Neural cell (in vitro differentiated cells): ENCODE results near the gene ENTPD8. TPM values are rescaled to one million over a fixed set of nuclear protein-coding genes. Genes with fewer than 3 reads are reported as not detected.

Experiments used
- H2AFZ ChIP-seq: fragments of 200-600, 300-800 bp; sonication (generic), shearing (Covaris generic); 2 replicates; pipeline ENCODE4 v1.6.0; 2014; ENCODE audit warnings: low read depth, mild to moderate bottlenecking, antibody characterized with exemption, low read length, moderate library complexity
- H3F3A ChIP-seq: fragments of 200-600 bp; shearing (Covaris generic); 2 replicates; pipeline ENCODE4 v1.6.1; 2016; ENCODE audit warnings: mild to moderate bottlenecking, moderate library complexity, mixed read lengths, antibody characterized with exemption, low read length; ENCODE audit not compliant: insufficient read depth, poor library complexity, severe bottlenecking
- H3K27ac ChIP-seq: fragments of 200-600, 300-800 bp; sonication (generic), shearing (Covaris generic); 2 replicates; pipeline ENCODE4 v1.5.1; 2014; ENCODE audit warnings: mild to moderate bottlenecking, low read length, moderate library complexity
- H3K27me3 ChIP-seq: fragments of 300-800, 200-600 bp; sonication (generic), shearing (Covaris generic); 2 replicates; pipeline ENCODE4 v1.6.0; 2014; ENCODE audit warnings: mild to moderate bottlenecking, low read depth, low read length, moderate library complexity; ENCODE audit not compliant: insufficient read depth
- H3K36me3 ChIP-seq: fragments of 300-800, 200-600 bp; sonication (generic), shearing (Covaris generic); 2 replicates; pipeline ENCODE4 v1.5.1; 2014; ENCODE audit warnings: mild to moderate bottlenecking, antibody characterized with exemption, low read length, moderate library complexity; ENCODE audit not compliant: insufficient read depth
- H3K4me2 ChIP-seq: fragments of 300-800, 200-600 bp; sonication (generic), shearing (Covaris generic); 2 replicates; pipeline ENCODE4 v1.6.0; 2014; ENCODE audit warnings: mild to moderate bottlenecking, low read length
- H3K4me3 ChIP-seq: fragments of 300-800, 200-600 bp; sonication (generic), shearing (Covaris generic); 2 replicates; pipeline ENCODE4 v1.5.1; 2014; ENCODE audit warnings: mild to moderate bottlenecking, low read length, moderate library complexity
- H3K79me2 ChIP-seq: fragments of 200-600 bp; shearing (Covaris generic); replicated peaks from 2 replicates; pipeline ENCODE4 v1.6.0; 2014; ENCODE audit warnings: mild to moderate bottlenecking, low read length, moderate library complexity; ENCODE audit not compliant: insufficient read depth
- H3K9ac ChIP-seq: fragments of 300-800, 200-600 bp; sonication (generic), shearing (Covaris generic); 2 replicates; pipeline ENCODE4 v1.6.1; 2016; ENCODE audit warnings: mild to moderate bottlenecking, low read length, mixed read lengths
- H3K9me2 ChIP-seq: fragments of 200-600 bp; shearing (Covaris generic); 2 replicates; pipeline ENCODE4 v1.6.1; 2016; ENCODE audit warnings: mild to moderate bottlenecking, low read length, mixed read lengths; ENCODE audit not compliant: insufficient read depth
- H3K9me3 ChIP-seq: fragments of 200-600, 300-800 bp; sonication (generic), shearing (Covaris generic); 2 replicates; pipeline ENCODE4 v1.6.1; 2016; ENCODE audit warnings: mild to moderate bottlenecking, mixed run types, low read length, moderate library complexity, mixed read lengths
- H4K20me1 ChIP-seq: fragments of 200-600 bp; shearing (Covaris generic); 2 replicates; pipeline ENCODE4 v1.6.1; 2016; ENCODE audit warnings: mild to moderate bottlenecking, mixed run types; ENCODE audit not compliant: insufficient read depth
- CTCF ChIP-seq: fragments of 450-650 bp; IDR thresholded peaks from 2 replicates; pipeline ENCODE4 v1.5.1; 2014; ENCODE audit warnings: antibody characterized with exemption, mild to moderate bottlenecking, moderate library complexity; ENCODE audit not compliant: poor library complexity, severe bottlenecking
- EP300 ChIP-seq: fragments of 450-650 bp; conservative IDR thresholded peaks from 2 replicates; pipeline ENCODE4 v1.6.1; 2014; ENCODE audit warnings: antibody characterized with exemption, mild to moderate bottlenecking, moderate library complexity; ENCODE audit not compliant: poor library complexity, severe bottlenecking
- EZH2 ChIP-seq: fragments of 200-600, 300-800 bp; shearing (Covaris generic), sonication (generic); IDR thresholded peaks from 2 replicates; pipeline ENCODE4 v1.6.1; 2014; ENCODE audit warnings: antibody characterized with exemption, low read length, borderline replicate concordance, mild to moderate bottlenecking; ENCODE audit not compliant: insufficient read depth, poor library complexity, severe bottlenecking
- MXI1 ChIP-seq: fragments of 450-650 bp; conservative IDR thresholded peaks from 2 replicates; pipeline ENCODE4 v1.6.1; 2014; ENCODE audit warnings: antibody characterized with exemption, mild to moderate bottlenecking; ENCODE audit not compliant: poor library complexity, severe bottlenecking
- POLR2AphosphoS5 ChIP-seq: IDR thresholded peaks from 2 replicates; pipeline ENCODE4 v1.6.1; 2012
- RAD21 ChIP-seq: fragments of 450-650 bp; conservative IDR thresholded peaks from 2 replicates; pipeline ENCODE4 v1.6.1; 2014; ENCODE audit warnings: antibody characterized with exemption, mild to moderate bottlenecking, moderate library complexity
- REST ChIP-seq: IDR thresholded peaks from 2 replicates; pipeline ENCODE4 v1.6.1; 2012; ENCODE audit warnings: borderline replicate concordance
- SMC3 ChIP-seq: fragments of 450-650 bp; conservative IDR thresholded peaks from 2 replicates; pipeline ENCODE4 v1.6.1; 2014; ENCODE audit warnings: antibody characterized with exemption, mild to moderate bottlenecking, moderate library complexity; ENCODE audit not compliant: poor library complexity
- TAF1 ChIP-seq: IDR thresholded peaks from 2 replicates; pipeline ENCODE4 v1.6.1; 2012; ENCODE audit warnings: low read depth
- polyA plus RNA-seq: library from polyadenylated mRNA; depleted of rRNA; stranded (reverse); fragments of >200 nt; gene quantifications from 2 replicates; pipeline ENCODE4 v1.2.3, GENCODE V29; 2014

Gene ENTPD8
- polyA plus RNA-seq, 1 donor from 2014 or later = not detected

- H3K4me3 ChIP-seq = no peak overlapping the region
- no peaks in the 10 kb centered on the region for H3K27me3 ChIP-seq
- H3K36me3 ChIP-seq = no peaks in the 10 kb centered on the region
These were observed 24.5 kb downstream of the ENTPD8 start for GRCh38 chr9:137416563-137417151.

GRCh38 chr9:137416006-137416562, 25.1 kb downstream of the ENTPD8 start:
- H3K9ac ChIP-seq = no peak overlapping the region
- H3K27me3 ChIP-seq = no peaks in the 10 kb centered on the region
- H3K9me3 ChIP-seq = no peaks in the 10 kb centered on the region
- H3K4me2 ChIP-seq = no peak overlapping the region
- no peaks in the 10 kb centered on the region for H3K9me2 ChIP-seq
- H3K27ac ChIP-seq = no peak overlapping the region
- no peaks in the 10 kb centered on the region for H4K20me1 ChIP-seq
- no peaks in the 10 kb centered on the region for H3F3A ChIP-seq
- H3K36me3 ChIP-seq = no peaks in the 10 kb centered on the region
- no peak overlapping the region for H3K4me3 ChIP-seq
- peaks cover 6% of the 10 kb centered on the region for H3K79me2 ChIP-seq
- no peak overlapping the region for H2AFZ ChIP-seq
- TF ChIP-seq CTCF (no peak), REST (no peak), TAF1 (no peak), POLR2AphosphoS5 (no peak), MXI1 (no peak)

More at GRCh38 chr9:137416563-137417151, 24.5 kb downstream of the ENTPD8 start:
- H4K20me1 ChIP-seq = no peaks in the 10 kb centered on the region
- H3K4me2 ChIP-seq = no peak overlapping the region
- H3F3A ChIP-seq = no peaks in the 10 kb centered on the region
- no peak overlapping the region for H3K27ac ChIP-seq
- H3K9ac ChIP-seq = no peak overlapping the region
- no peaks in the 10 kb centered on the region for H3K9me3 ChIP-seq
- TF ChIP-seq RAD21 (no peak), POLR2AphosphoS5 (no peak), TAF1 (no peak), SMC3 (no peak), EP300 (no peak), REST (no peak), EZH2 (no peak), MXI1 (no peak), CTCF (no peak)
- peaks cover 12% of the 10 kb centered on the region for H3K79me2 ChIP-seq
- H3K9me2 ChIP-seq = no peaks in the 10 kb centered on the region
- no peak overlapping the region for H2AFZ ChIP-seq
